Activated naive CD4-positive, alpha-beta T cell treated with anti-CD3 and anti-CD28 coated beads, Interleukin-2, amount 50 U/mL, for 24 hours (primary cell): ENCODE data around the gene ZNF496.
"Not testable (repeated sequence)": the region's sequence is repeated elsewhere in the genome, so short reads cannot be mapped to it uniquely, and the experiment has no call there.

Source experiments
- H3K27ac Mint-ChIP-seq: one replicate; pipeline ENCODE4 v1.8.0; 2021; ENCODE audit warnings: mild to moderate bottlenecking, mixed read lengths
- H3K27me3 Mint-ChIP-seq: one replicate; pipeline ENCODE4 v1.8.0; 2021; ENCODE audit warnings: mixed read lengths
- H3K36me3 Mint-ChIP-seq: one replicate; pipeline ENCODE4 v1.8.0; 2021; ENCODE audit warnings: mixed read lengths
- H3K4me1 Mint-ChIP-seq: one replicate; pipeline ENCODE4 v1.8.0; 2021; ENCODE audit warnings: mixed read lengths
- H3K4me3 Mint-ChIP-seq: one replicate; pipeline ENCODE4 v1.8.0; 2021; ENCODE audit warnings: mild to moderate bottlenecking, mixed read lengths
- H3K9me3 Mint-ChIP-seq: one replicate; pipeline ENCODE4 v1.8.0; 2021; ENCODE audit warnings: mixed read lengths

Gene ZNF496

GRCh38 chr1:247331525-247332214, at the start of gene ZNF496:
ZNF496 (minus strand) TSS chr1:247331867; CDS start chr1:247329578, 2,289 bp downstream.
- peaks cover 15% of the 10 kb centered on the region for H3K4me1 Mint-ChIP-seq
- peaks cover 2% of the 10 kb centered on the region for H3K27me3 Mint-ChIP-seq
- no peaks in the 10 kb centered on the region for H3K36me3 Mint-ChIP-seq
- H3K9me3 Mint-ChIP-seq, result no peaks in the 10 kb centered on the region
- H3K4me3 Mint-ChIP-seq, result peak within 1 kb of the TSS; percentile 96
- peak within 1 kb of the TSS; percentile 96 for H3K27ac Mint-ChIP-seq

GRCh38 chr1:247378334-247379073, 46.8 kb upstream of the ZNF496 start:
- Mint-ChIP-seq H3K9me3 (no peaks in the 10 kb centered on the region), H3K4me3 (no peak overlapping the region), H3K36me3 (no peaks in the 10 kb centered on the region), H3K4me1 (peaks cover 4% of the 10 kb centered on the region), H3K27me3 (no peaks in the 10 kb centered on the region), H3K27ac (no peak overlapping the region)

- not testable (repeated sequence) for H3K27ac Mint-ChIP-seq, H3K27me3 Mint-ChIP-seq, H3K4me3 Mint-ChIP-seq, H3K36me3 Mint-ChIP-seq, H3K4me1 Mint-ChIP-seq, H3K9me3 Mint-ChIP-seq
Observed at GRCh38 chr1:247377656-247378055, 46.0 kb upstream of the ZNF496 start.

GRCh38 chr1:247376659-247377058, 45.0 kb upstream of the ZNF496 start:
- no peaks in the 10 kb centered on the region for H3K36me3 Mint-ChIP-seq
- peaks cover 4% of the 10 kb centered on the region for H3K4me1 Mint-ChIP-seq
- no peak overlapping the region for H3K4me3 Mint-ChIP-seq
- H3K27ac Mint-ChIP-seq, result no peak overlapping the region
- H3K9me3 Mint-ChIP-seq, result no peaks in the 10 kb centered on the region
- H3K27me3 Mint-ChIP-seq, result peaks cover 1% of the 10 kb centered on the region

DNA sequence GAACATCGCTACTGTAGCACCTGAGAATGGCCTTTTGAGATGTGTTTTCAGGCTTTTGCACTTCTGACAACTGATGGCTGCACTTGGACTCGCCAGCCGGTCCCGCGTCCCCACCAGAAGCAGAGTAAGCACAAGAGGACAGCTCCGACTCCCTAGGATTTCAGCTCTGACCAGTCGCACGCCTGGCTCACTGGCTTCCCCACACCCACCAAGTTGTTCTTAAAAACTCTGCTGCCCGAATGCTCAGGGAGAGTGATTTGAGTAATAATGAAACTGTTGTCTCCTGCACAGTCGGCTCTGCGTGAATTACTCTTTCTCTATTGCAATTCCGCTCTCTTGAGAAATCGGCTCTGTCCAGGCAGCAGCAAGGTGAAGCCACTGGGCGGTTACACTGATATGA, 44.1 kb upstream of the ZNF496 start:
- H3K27me3 Mint-ChIP-seq, result peaks cover 1% of the 10 kb centered on the region
- peaks cover 4% of the 10 kb centered on the region for H3K4me1 Mint-ChIP-seq
- H3K9me3 Mint-ChIP-seq, result no peaks in the 10 kb centered on the region
- H3K36me3 Mint-ChIP-seq, result no peaks in the 10 kb centered on the region
- H3K4me3 Mint-ChIP-seq, result no peak overlapping the region
- no peak overlapping the region for H3K27ac Mint-ChIP-seq

GRCh38 chr1:247374651-247375334, 43.1 kb upstream of the ZNF496 start:
- not testable (repeated sequence) for H3K27me3 Mint-ChIP-seq, H3K36me3 Mint-ChIP-seq, H3K27ac Mint-ChIP-seq, H3K4me3 Mint-ChIP-seq, H3K4me1 Mint-ChIP-seq, H3K9me3 Mint-ChIP-seq

DNA sequence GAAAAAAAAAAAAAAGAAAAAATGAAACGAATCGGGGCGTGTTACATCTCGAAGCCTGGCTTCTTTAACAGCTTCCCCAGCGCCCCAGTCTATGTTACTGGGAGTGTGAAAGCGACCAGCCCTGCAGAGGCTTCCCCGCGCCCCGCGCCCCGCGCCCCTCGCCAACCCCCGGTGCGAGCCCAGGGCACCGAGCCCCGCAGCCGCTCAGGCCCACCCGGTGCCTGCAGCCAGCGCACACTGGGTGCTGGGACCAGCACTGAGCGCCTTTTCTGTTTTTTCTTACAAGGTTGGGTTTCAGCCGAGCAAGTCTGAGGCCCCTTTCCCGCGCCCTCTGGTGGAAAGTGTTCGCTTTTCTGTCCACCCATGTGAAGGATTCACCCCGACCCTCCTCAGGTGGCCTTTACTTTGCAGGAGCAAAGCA, 42.1 kb upstream of the ZNF496 start:
- no peaks in the 10 kb centered on the region for H3K9me3 Mint-ChIP-seq
- peaks cover 4% of the 10 kb centered on the region for H3K4me1 Mint-ChIP-seq
- peaks cover 1% of the 10 kb centered on the region for H3K27me3 Mint-ChIP-seq
- H3K4me3 Mint-ChIP-seq, result peak overlapping the region; percentile 43
- no peaks in the 10 kb centered on the region for H3K36me3 Mint-ChIP-seq
- no peak overlapping the region for H3K27ac Mint-ChIP-seq

GRCh38 chr1:247371801-247372259, 40.2 kb upstream of the ZNF496 start:
- Mint-ChIP-seq H3K9me3 (no peaks in the 10 kb centered on the region), H3K27ac (no peak overlapping the region), H3K36me3 (no peaks in the 10 kb centered on the region), H3K4me3 (no peak overlapping the region), H3K27me3 (peaks cover 10% of the 10 kb centered on the region), H3K4me1 (peaks cover 4% of the 10 kb centered on the region)

GRCh38 chr1:247370786-247371732, 39.4 kb upstream of the ZNF496 start:
- peaks cover 11% of the 10 kb centered on the region for H3K27me3 Mint-ChIP-seq
- H3K4me3 Mint-ChIP-seq, result no peak overlapping the region
- H3K9me3 Mint-ChIP-seq, result no peaks in the 10 kb centered on the region
- H3K27ac Mint-ChIP-seq, result no peak overlapping the region
- H3K36me3 Mint-ChIP-seq, result no peaks in the 10 kb centered on the region
- H3K4me1 Mint-ChIP-seq, result peaks cover 4% of the 10 kb centered on the region

- no peak overlapping the region for H3K27ac Mint-ChIP-seq
- no peaks in the 10 kb centered on the region for H3K9me3 Mint-ChIP-seq
- H3K27me3 Mint-ChIP-seq, result peaks cover 19% of the 10 kb centered on the region
- no peak overlapping the region for H3K4me3 Mint-ChIP-seq
- no peaks in the 10 kb centered on the region for H3K4me1 Mint-ChIP-seq
- no peaks in the 10 kb centered on the region for H3K36me3 Mint-ChIP-seq
Observed at GRCh38 chr1:247368490-247369145, 37.0 kb upstream of the ZNF496 start.

GRCh38 chr1:247367786-247368422, 36.2 kb upstream of the ZNF496 start:
- Mint-ChIP-seq H3K4me1 (no peaks in the 10 kb centered on the region), H3K27ac (no peak overlapping the region), H3K36me3 (no peaks in the 10 kb centered on the region), H3K27me3 (peaks cover 19% of the 10 kb centered on the region), H3K4me3 (no peak overlapping the region), H3K9me3 (no peaks in the 10 kb centered on the region)

GRCh38 chr1:247366926-247367645, 35.4 kb upstream of the ZNF496 start:
- no peaks in the 10 kb centered on the region for H3K9me3 Mint-ChIP-seq
- no peaks in the 10 kb centered on the region for H3K4me1 Mint-ChIP-seq
- H3K27ac Mint-ChIP-seq, result no peak overlapping the region
- no peaks in the 10 kb centered on the region for H3K36me3 Mint-ChIP-seq
- H3K4me3 Mint-ChIP-seq, result no peak overlapping the region
- peaks cover 18% of the 10 kb centered on the region for H3K27me3 Mint-ChIP-seq

GRCh38 chr1:247366345-247366744, 34.7 kb upstream of the ZNF496 start:
- H3K4me3 Mint-ChIP-seq, H3K27ac Mint-ChIP-seq, H3K36me3 Mint-ChIP-seq, H3K4me1 Mint-ChIP-seq, H3K9me3 Mint-ChIP-seq: not testable (repeated sequence)
- H3K27me3 Mint-ChIP-seq, result peaks cover 18% of the 10 kb centered on the region

- no peaks in the 10 kb centered on the region for H3K9me3 Mint-ChIP-seq
- peaks cover 27% of the 10 kb centered on the region for H3K27me3 Mint-ChIP-seq
- no peak overlapping the region for H3K4me3 Mint-ChIP-seq
- H3K36me3 Mint-ChIP-seq, result no peaks in the 10 kb centered on the region
- H3K4me1 Mint-ChIP-seq, result peaks cover 12% of the 10 kb centered on the region
- H3K27ac Mint-ChIP-seq, result no peak overlapping the region
Observed at GRCh38 chr1:247365023-247365422, 33.4 kb upstream of the ZNF496 start.
